HepG2 (cell line): ENCODE data around the gene MAP9. TPM values are rescaled to one million over a fixed set of nuclear protein-coding genes. Genes with fewer than 3 reads are reported as not detected.

Source experiments
- ATAC-seq: fragments of 200-7000 bp; cut with Tn5 transposase; 3 replicates; pipeline ENCODE4 v1.9.1; 2020; ENCODE audit warnings: mild to moderate bottlenecking, moderate library complexity
- BruUV-seq: library from RNA; stranded (reverse); fragments of 400-500 nt; replicated peaks from 2 replicates; lab custom pipeline; 2021; lab: Mats Ljungman, UMichigan
- CTCF ChIA-PET: fragments of 300-600 bp; formaldehyde crosslinking; extraction: SDS; loops from one replicate; lab custom pipeline; 2021; ENCODE audit warnings: low total read pairs, inconsistent platforms, low intra/inter-chr PET ratio; lab: Yijun Ruan, JAX
- POLR2A ChIA-PET: fragments of 350-600 bp; sonication (Branson Sonifier 250); formaldehyde crosslinking; loops from one replicate; lab custom pipeline; 2020; ENCODE audit warnings: antibody characterized with exemption, inconsistent platforms; lab: Yijun Ruan, JAX
- DNase-seq: peaks from one replicate; pipeline ENCODE4 v3.0.0-alpha.2; 2015; ENCODE audit warnings: low spot score
- FAIRE-seq: peaks from 3 replicates; lab custom pipeline; 2011; peaks lifted over from hg19 to GRCh38; lab: Jason Lieb, UNC
- H2AFZ ChIP-seq: one replicate; pipeline ENCODE4 v1.6.1; 2011; ENCODE audit warnings: low read length, inconsistent platforms
- H3K27ac ChIP-seq: fragments of 300-600 bp; 3 replicates; pipeline ENCODE4 v1.8.0; 2011; ENCODE audit warnings: mixed run types, mild to moderate bottlenecking, mixed read lengths, low read length, inconsistent platforms; ENCODE audit not compliant: insufficient read depth; ENCODE audit errors: extremely low read length
- H3K27me3 ChIP-seq, 2 experiments: fragments of 200-600 bp in 1 of 2; 2 replicates in 1 of 2; 3 replicates in 1 of 2; pipeline versions ENCODE4 v1.6.0 to v1.8.0; 2011; ENCODE audit warnings: low read length in 2 of 2, mild to moderate bottlenecking in 2 of 2, moderate library complexity in 2 of 2, inconsistent platforms in 1 of 2; ENCODE audit not compliant: insufficient read depth in 2 of 2, control insufficient read depth in 1 of 2
- H3K36me3 ChIP-seq, 2 experiments: fragments of 200-600 bp in 1 of 2; replicated peaks in 1 of 2; 2 replicates in 1 of 2; 3 replicates in 1 of 2; pipeline versions ENCODE4 v1.5.1 to v1.8.0; 2011; ENCODE audit warnings: low read length in 2 of 2, inconsistent platforms in 1 of 2; ENCODE audit not compliant: insufficient read depth in 2 of 2, control insufficient read depth in 1 of 2
- H3K4me1 ChIP-seq: 2 replicates; pipeline ENCODE4 v1.5.1; 2012; ENCODE audit warnings: low read length, inconsistent platforms; ENCODE audit not compliant: insufficient read depth
- H3K4me2 ChIP-seq: 2 replicates; pipeline ENCODE4 v1.6.0; 2011; ENCODE audit warnings: low read depth, low read length, inconsistent platforms
- H3K4me3 ChIP-seq, 3 experiments: fragments of 200-600 bp in 1 of 3; sonication (generic), shearing (Covaris generic) in 1 of 3; replicated peaks in 1 of 3; 2 replicates each; pipeline ENCODE4 v1.5.1; 2011 to 2016; ENCODE audit warnings: low read length in 3 of 3, inconsistent platforms in 2 of 3, low read depth in 2 of 3, mild to moderate bottlenecking in 2 of 3, control low read depth in 1 of 3, mixed read lengths in 1 of 3; ENCODE audit not compliant: insufficient read depth in 1 of 3
- H3K79me2 ChIP-seq: one replicate; pipeline ENCODE4 v1.6.1; 2011; ENCODE audit warnings: low read length, inconsistent platforms; ENCODE audit not compliant: insufficient read depth
- H3K9ac ChIP-seq: 2 replicates; pipeline ENCODE4 v1.6.0; 2011; ENCODE audit warnings: mild to moderate bottlenecking, low read depth, low read length, inconsistent platforms; ENCODE audit not compliant: insufficient read depth
- H3K9me3 ChIP-seq: 2 replicates; pipeline ENCODE4 v1.5.1; 2012; ENCODE audit warnings: mild to moderate bottlenecking, low read length
- H4K20me1 ChIP-seq: 2 replicates; pipeline ENCODE4 v1.6.0; 2011; ENCODE audit warnings: inconsistent platforms, mild to moderate bottlenecking, low read length, moderate library complexity; ENCODE audit not compliant: insufficient read depth
- ATF7-NPFF ChIP-seq: sonication (generic); formaldehyde crosslinking; IDR thresholded peaks from 2 replicates; pipeline ENCODE4 v1.8.1; 2023; ENCODE audit warnings: mild to moderate bottlenecking, low read depth, missing genetic modification reagents, moderate library complexity
- E2F1 ChIP-seq: sonication (generic); formaldehyde crosslinking; IDR thresholded peaks from 2 replicates; pipeline ENCODE4 v1.5.0; 2020; ENCODE audit warnings: missing genetic modification reagents
- IRF1 ChIP-seq: sonication (generic); formaldehyde crosslinking; IDR thresholded peaks from 2 replicates; pipeline ENCODE4 v1.4.0; 2020; ENCODE audit warnings: low read depth, mild to moderate bottlenecking, missing genetic modification reagents
- KIAA2018 ChIP-seq: sonication (generic); formaldehyde crosslinking; IDR thresholded peaks from 2 replicates; pipeline ENCODE4 v1.5.0; 2020; ENCODE audit warnings: mild to moderate bottlenecking, missing genetic modification reagents, borderline replicate concordance
- KLF12 ChIP-seq: sonication (generic); formaldehyde crosslinking; IDR thresholded peaks from 2 replicates; pipeline ENCODE4 v1.4.0; 2020; ENCODE audit warnings: missing genetic modification reagents, borderline replicate concordance
- LCORL ChIP-seq, 2 experiments: fragments of 450-650 bp in 1 of 2; sonication (generic) in 1 of 2; formaldehyde crosslinking in 1 of 2; IDR thresholded peaks; 2 replicates each; pipeline versions ENCODE4 v1.5.0 to v1.6.1; 2017 to 2020; ENCODE audit warnings: antibody characterized with exemption in 1 of 2, missing genetic modification reagents in 1 of 2
- MIER3 ChIP-seq: IDR thresholded peaks from 2 replicates; pipeline ENCODE4 v1.6.1; 2016; ENCODE audit warnings: missing compliant biosample characterization, borderline replicate concordance
- SALL1 ChIP-seq: sonication (generic); formaldehyde crosslinking; IDR thresholded peaks from 2 replicates; pipeline ENCODE4 v1.8.0; 2022; ENCODE audit warnings: mild to moderate bottlenecking, missing genetic modification reagents
- ZNF382 ChIP-seq: sonication (generic); formaldehyde crosslinking; IDR thresholded peaks from 2 replicates; pipeline ENCODE4 v1.5.0; 2020; ENCODE audit warnings: missing genetic modification reagents, mild to moderate bottlenecking, borderline replicate concordance
- WGBS: methylation state at CpG from one replicate; pipeline ENCODE4 v1.1.6; 2017; ENCODE audit warnings: low lambda C conversion rate; 5-methylcytosine and 5-hydroxymethylcytosine counted together
- in situ Hi-C: cut with HindIII; loops from 2 replicates; pipeline ENCODE4 v1.10.0; 2017; ENCODE audit warnings: low pct_unique_long_range_greater_than_20kb; ENCODE audit not compliant: extremely low pct_ligation_motif_present
- intact Hi-C: fragments of 100-400 bp; cut with micrococcal nuclease; formaldehyde crosslinking; loops from one replicate; pipeline ENCODE4 v1.10.0; 2022; ENCODE audit not compliant: unreplicated experiment
- polyA plus RNA-seq, 8 experiments: library from polyadenylated mRNA; depleted of rRNA in 3 of 8; stranded (reverse) in 7 of 8; unstranded in 1 of 8; fragments of >200 nt; fragmentation: Illumina TruSeq in 4 of 8; extraction: Trizol in 4 of 8; gene quantifications; 2 replicates each; pipeline versions ENCODE4 v1.2.1 to v1.2.3, GENCODE V29; 2011 to 2016; ENCODE audit warnings: low read depth in 4 of 8, missing spikeins in 1 of 8, mixed read lengths in 1 of 8; ENCODE audit not compliant: insufficient read depth in 1 of 8
- total RNA-seq, 5 experiments: library from RNA; depleted of rRNA; stranded (reverse); fragments of >200 nt; fragmentation: Illumina TruSeq; extraction: Trizol; gene quantifications; 2 replicates each; pipeline ENCODE4 v1.2.3, GENCODE V29; 2016; ENCODE audit warnings: low read depth in 1 of 5

Gene MAP9
- total and polyA plus RNA-seq, 2 of the 13 experiments (the other 11 are each of a cell fraction or from before 2014, with no cell fraction given), result not detected

DNA sequence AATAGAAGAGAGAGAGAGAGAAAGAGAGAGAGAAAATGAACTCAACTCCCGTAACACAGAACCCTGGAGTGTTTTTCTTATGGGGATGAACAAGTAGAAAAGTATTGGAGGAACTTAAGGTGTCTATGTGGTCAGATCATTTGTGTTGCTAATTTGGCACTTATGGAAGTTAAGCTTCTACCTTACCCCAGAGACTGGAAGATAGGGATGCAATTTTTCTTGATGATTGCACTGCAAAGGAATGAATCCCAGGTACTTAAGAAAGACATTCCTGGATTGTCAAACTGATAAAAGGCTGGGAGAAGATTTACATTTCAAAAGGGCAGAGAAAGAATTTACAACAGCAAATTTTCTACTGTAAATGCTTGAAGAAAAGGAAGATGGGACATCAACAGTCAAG lies 57.2 kb downstream of the MAP9 start:
- no peak overlapping the region for H3K4me3 ChIP-seq
- H3K9me3 ChIP-seq, result no peaks in the 10 kb centered on the region
- ChIA-PET POLR2A (no interaction called here), CTCF (no interaction called here)
- no peaks in the 10 kb centered on the region for H3K79me2 ChIP-seq
- FAIRE-seq (no peak), DNase-seq (no peak), ATAC-seq (no peak)
- in situ Hi-C loops, result no loop called here
- no peak overlapping the region for H3K27ac ChIP-seq
- H3K9ac ChIP-seq, result no peak overlapping the region
- 0% methylated on average over 1 of the region's 1 CpG for WGBS
- H3K36me3 ChIP-seq, result no peaks in the 10 kb centered on the region
- intact Hi-C loops, result no loop called here
- no peak overlapping the region for H2AFZ ChIP-seq
- H3K4me1 ChIP-seq, result no peaks in the 10 kb centered on the region
- H4K20me1 ChIP-seq, result no peaks in the 10 kb centered on the region
- TF ChIP-seq E2F1 (CRISPR knock-in tag) (no peak), KLF12 (CRISPR knock-in tag) (no peak), IRF1 (CRISPR knock-in tag) (no peak), ZNF382 (CRISPR knock-in tag) (no peak), MIER3 (CRISPR knock-in tag) (no peak), ATF7-NPFF (CRISPR knock-in tag) (no peak), SALL1 (CRISPR knock-in tag) (no peak), KIAA2018 (CRISPR knock-in tag) (no peak), LCORL (IDR thresholded peaks at IDR 0.05) (no peak), LCORL (CRISPR knock-in tag; IDR thresholded peaks at IDR 0.05) (no peak)
- H3K27me3 ChIP-seq, result no peaks in the 10 kb centered on the region; a peak in 1 of 5 replicates
- no peak overlapping the region for H3K4me2 ChIP-seq
- BruUV-seq, result no TSS peak
